PFSK-1 (cell line): ENCODE measurements around the gene STMND1.

Experiments
- POLR2AphosphoS5 ChIP-seq: IDR thresholded peaks from 2 replicates; pipeline ENCODE4 v1.6.1; 2012; ENCODE audit warnings: low read depth, mild to moderate bottlenecking, control low read depth, low read length, moderate library complexity
- REST ChIP-seq, 2 experiments: IDR thresholded peaks; 2 replicates each; pipeline versions ENCODE4 v1.6.1 to v1.8.0; 2011 to 2012; ENCODE audit warnings: low read depth in 2 of 2, low read length in 2 of 2, control low read depth in 1 of 2, inconsistent platforms in 1 of 2, mild to moderate bottlenecking in 1 of 2, moderate library complexity in 1 of 2; ENCODE audit not compliant: insufficient read depth in 1 of 2

- no peak for TF ChIP-seq POLR2AphosphoS5
- TF ChIP-seq REST (IDR thresholded peaks at IDR 0.05; ENCODE audit: insufficient read depth in 1 of 2, low read depth in 2 of 2, low read length in 2 of 2) = no peak
These were observed 42.0 kb upstream of the STMND1 start for GRCh38 chr6:17059850-17060249.
